HG03439 (cell line): ENCODE data around the gene GPC6.

ENCODE experiments used
- ATAC-seq: cut with Tn5 transposase; IDR thresholded peaks from one replicate; pipeline ENCODE4 v1.9.1; 2021; ENCODE audit warnings: mild to moderate bottlenecking, moderate library complexity; ENCODE audit not compliant: unreplicated experiment

Gene GPC6

GRCh38 chr13:93726173-93726957 is 499.8 kb downstream of the GPC6 start:
- no peak for ATAC-seq

- no peak for ATAC-seq
Observed at GRCh38 chr13:93727211-93728141, 500.9 kb downstream of the GPC6 start.

GRCh38 chr13:93729383-93729782 is 502.8 kb downstream of the GPC6 start:
- ATAC-seq = no peak

- no peak for ATAC-seq
Observed at GRCh38 chr13:93730780-93731179, 504.2 kb downstream of the GPC6 start.

GRCh38 chr13:93732186-93732585 is 505.6 kb downstream of the GPC6 start:
- ATAC-seq = no peak

GRCh38 chr13:93736081-93736480 is 509.5 kb downstream of the GPC6 start:
- ATAC-seq = no peak

GRCh38 chr13:93736909-93737308 is 510.3 kb downstream of the GPC6 start:
- ATAC-seq = no peak

GRCh38 chr13:93740334-93740733 is 513.7 kb downstream of the GPC6 start:
- ATAC-seq = no peak

- no peak for ATAC-seq
Observed at GRCh38 chr13:93744033-93744432, 517.4 kb downstream of the GPC6 start.

GRCh38 chr13:93744886-93745285 is 518.3 kb downstream of the GPC6 start:
- ATAC-seq = no peak

- no peak for ATAC-seq
Observed at GRCh38 chr13:93745884-93746283, 519.3 kb downstream of the GPC6 start.

- no peak for ATAC-seq
Observed at GRCh38 chr13:93746589-93746988, 520.0 kb downstream of the GPC6 start.

- no peak for ATAC-seq
Observed at GRCh38 chr13:93750676-93751075, 524.1 kb downstream of the GPC6 start.

- ATAC-seq = no peak
Observed at GRCh38 chr13:93751117-93751516, 524.5 kb downstream of the GPC6 start.

GRCh38 chr13:93752541-93752940 is 525.9 kb downstream of the GPC6 start:
- no peak for ATAC-seq

- ATAC-seq = no peak
Observed at GRCh38 chr13:93753639-93754038, 527.0 kb downstream of the GPC6 start.

- no peak for ATAC-seq
Observed at GRCh38 chr13:93755341-93755740, 528.7 kb downstream of the GPC6 start.

- no peak for ATAC-seq
Observed at GRCh38 chr13:93758575-93758974, 532.0 kb downstream of the GPC6 start.

GRCh38 chr13:93762708-93763426 is 536.3 kb downstream of the GPC6 start:
- no peak for ATAC-seq

- no peak for ATAC-seq
Observed at GRCh38 chr13:93765062-93765461, 538.5 kb downstream of the GPC6 start.

- no peak for ATAC-seq
Observed at GRCh38 chr13:93765811-93766210, 539.2 kb downstream of the GPC6 start.
